Ovary (tissue), 3 donors: ENCODE measurements around the gene CPPED1.

ENCODE experiments used
- CTCF ChIP-seq, 3 donors: fragments of 450-650 bp in 2 of 3; fragments of 200-600 bp in 1 of 3; IDR thresholded peaks; one replicate each; pipeline versions ENCODE4 v1.5.1 to v1.8.0; 2016 to 2022; ENCODE audit warnings: antibody characterized with exemption in 3 of 3, mild to moderate bottlenecking in 1 of 3
- POLR2A ChIP-seq: fragments of 450-650 bp; IDR thresholded peaks from one replicate; pipeline ENCODE4 v1.6.1; 2017; ENCODE audit warnings: antibody characterized with exemption, mild to moderate bottlenecking, moderate library complexity
- donor health status: DM: no; HTN: no; CAD: no.

DNA sequence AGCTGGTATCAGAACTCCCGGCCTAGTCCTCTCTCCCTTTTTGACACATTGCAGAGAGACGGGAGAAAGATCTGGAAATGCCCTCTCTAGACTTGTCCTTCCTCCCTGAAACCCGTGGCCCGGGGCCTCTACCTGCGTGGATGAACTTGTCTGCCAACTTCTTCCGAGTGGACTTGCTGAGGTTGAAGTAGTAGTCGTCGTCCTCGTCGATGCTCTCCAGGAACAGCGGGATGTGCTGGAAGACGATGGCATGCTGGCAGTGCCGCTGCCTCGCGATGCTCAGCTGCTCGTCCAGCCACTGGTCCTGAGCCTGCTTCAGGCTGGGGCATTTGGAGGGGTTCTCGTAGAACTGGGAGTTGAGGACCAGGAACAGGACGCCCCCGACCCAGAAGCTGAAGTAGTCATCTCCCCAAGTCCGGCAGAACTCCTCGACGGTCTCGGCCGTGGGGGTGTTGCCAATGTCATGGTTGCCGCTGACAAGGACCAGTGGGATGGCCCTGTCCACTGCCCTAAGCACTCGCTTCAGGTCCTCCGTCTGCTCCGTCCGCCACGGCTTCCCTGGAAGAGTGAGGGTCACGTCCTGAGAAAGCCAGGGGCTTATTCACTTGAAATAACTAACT, 99.1 kb downstream of the CPPED1 start:
- TF ChIP-seq CTCF (IDR thresholded peaks at IDR 0.05) (no peak), POLR2A (no peak)
